IMR-90 (cell line): Measurements from ENCODE around the gene ITPR2.

ENCODE experiments used
- BHLHE40 ChIP-seq: fragments of 150-350 bp; IDR thresholded peaks from 2 replicates; pipeline ENCODE4 v1.6.1; 2016; ENCODE audit warnings: mild to moderate bottlenecking, low read depth, low read length
- CTCF ChIP-seq: conservative IDR thresholded peaks from 2 replicates; pipeline ENCODE4 v1.5.1; 2012; ENCODE audit warnings: mild to moderate bottlenecking, low read depth, low read length, improper control_type of control experiment
- ELK1 ChIP-seq: fragments of 150-350 bp; IDR thresholded peaks from 2 replicates; pipeline ENCODE4 v1.6.1; 2016; ENCODE audit warnings: low read depth, mild to moderate bottlenecking, low read length, moderate library complexity, borderline replicate concordance
- POLR2A ChIP-seq: IDR thresholded peaks from 2 replicates; pipeline ENCODE4 v1.6.1; 2012; ENCODE audit warnings: mild to moderate bottlenecking, low read depth, low read length

- no peak for TF ChIP-seq ELK1
- no peak for TF ChIP-seq BHLHE40
- TF ChIP-seq CTCF = no peak
- no peak for TF ChIP-seq POLR2A
Measured at GRCh38 chr12:26341491-26341890, 491.5 kb downstream of the ITPR2 start.
